ENCODE results near the gene UTP14C.
"Not testable (repeated sequence)": the region's sequence is repeated elsewhere in the genome, so short reads cannot be mapped to it uniquely, and the experiment has no call there.

UTP14C gene

GRCh38 chr13:52024481-52024880 is at the start of gene UTP14C:
TSS of gene UTP14C (plus strand) at chr13:52024691. CDS start at chr13:52028805, 4,114 bp downstream.
- no peak for DNase-seq (ENCODE audit: low read depth)

- no peak for DNase-seq (ENCODE audit: low read depth)
Observed at GRCh38 chr13:51976423-51976822, 48.1 kb upstream of the UTP14C start.

GRCh38 chr13:51976890-51977289 is 47.6 kb upstream of the UTP14C start:
- no peak for DNase-seq (ENCODE audit: low read depth)

DNA sequence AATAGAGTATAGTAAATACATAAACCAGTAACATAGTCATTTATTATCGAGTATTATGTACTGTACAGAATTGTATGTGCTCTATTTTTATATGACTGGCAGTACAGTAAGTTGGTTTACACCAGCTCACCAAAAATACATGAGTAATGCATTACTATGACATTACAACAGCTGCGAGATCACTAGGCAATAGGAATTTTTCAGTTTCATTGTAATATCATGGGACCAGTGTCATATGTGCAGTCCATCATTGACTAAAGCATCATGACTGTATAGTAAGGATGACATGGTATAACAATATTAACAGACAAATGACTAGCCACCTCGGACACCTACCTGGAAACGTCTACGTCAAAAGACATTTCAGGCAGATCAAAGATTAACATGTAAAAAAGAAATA is 46.9 kb upstream of the UTP14C start:
- DNase-seq (ENCODE audit: low read depth), result peak; percentile 19

GRCh38 chr13:51978796-51979556 is 45.5 kb upstream of the UTP14C start:
- DNase-seq (ENCODE audit: low read depth), result peak; percentile 68

GRCh38 chr13:51980908-51981307 is 43.6 kb upstream of the UTP14C start:
- peak; percentile 73 for DNase-seq (ENCODE audit: low read depth)

GRCh38 chr13:51981355-51981754 is 43.1 kb upstream of the UTP14C start:
- peak; percentile 87 for DNase-seq (ENCODE audit: low read depth)

DNA sequence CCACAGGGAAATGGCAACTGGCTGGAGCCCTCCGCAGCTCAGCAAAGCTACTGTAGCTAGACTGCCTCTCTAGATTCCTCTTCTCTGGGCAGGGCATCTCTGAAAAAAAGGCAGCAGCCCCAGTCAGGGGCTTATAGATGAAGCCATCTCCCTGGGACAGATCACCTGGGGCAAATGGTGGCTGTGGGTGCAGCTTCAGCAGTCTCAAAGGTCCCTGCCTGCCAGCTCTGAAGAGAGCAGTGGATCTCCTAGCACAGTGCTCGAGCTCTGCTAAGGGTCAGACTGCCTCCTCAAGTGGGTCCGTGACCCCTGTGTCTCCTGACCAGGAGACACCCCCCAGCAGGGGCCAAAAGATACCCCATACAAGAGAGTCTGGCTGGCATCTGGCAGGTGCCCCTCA is 41.2 kb upstream of the UTP14C start:
- DNase-seq (ENCODE audit: low read depth), result not testable (repeated sequence)

DNA sequence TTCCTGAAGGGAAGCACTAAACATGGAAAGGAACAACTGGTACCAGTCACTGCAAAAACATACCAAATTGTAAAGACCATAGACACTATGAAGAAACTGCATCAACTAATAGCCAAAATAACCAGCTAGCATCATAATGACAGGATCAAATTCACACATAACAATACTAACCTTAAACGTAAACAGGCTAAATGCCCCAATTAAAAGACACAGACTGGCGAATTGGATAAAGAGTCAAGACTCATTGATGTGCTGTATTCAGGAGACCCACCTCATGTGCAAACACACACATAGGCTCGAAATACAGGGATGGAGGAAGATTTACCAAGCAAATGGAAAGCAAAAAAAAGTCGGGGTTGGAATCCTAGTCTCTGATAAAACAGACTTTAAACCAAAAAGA is 39.6 kb upstream of the UTP14C start:
- DNase-seq (ENCODE audit: low read depth), result not testable (repeated sequence)

GRCh38 chr13:51988988-51989618 is 35.4 kb upstream of the UTP14C start:
- no peak for DNase-seq (ENCODE audit: low read depth)

GRCh38 chr13:51993713-51994112 is 30.8 kb upstream of the UTP14C start:
- DNase-seq (ENCODE audit: low read depth), result no peak

DNA sequence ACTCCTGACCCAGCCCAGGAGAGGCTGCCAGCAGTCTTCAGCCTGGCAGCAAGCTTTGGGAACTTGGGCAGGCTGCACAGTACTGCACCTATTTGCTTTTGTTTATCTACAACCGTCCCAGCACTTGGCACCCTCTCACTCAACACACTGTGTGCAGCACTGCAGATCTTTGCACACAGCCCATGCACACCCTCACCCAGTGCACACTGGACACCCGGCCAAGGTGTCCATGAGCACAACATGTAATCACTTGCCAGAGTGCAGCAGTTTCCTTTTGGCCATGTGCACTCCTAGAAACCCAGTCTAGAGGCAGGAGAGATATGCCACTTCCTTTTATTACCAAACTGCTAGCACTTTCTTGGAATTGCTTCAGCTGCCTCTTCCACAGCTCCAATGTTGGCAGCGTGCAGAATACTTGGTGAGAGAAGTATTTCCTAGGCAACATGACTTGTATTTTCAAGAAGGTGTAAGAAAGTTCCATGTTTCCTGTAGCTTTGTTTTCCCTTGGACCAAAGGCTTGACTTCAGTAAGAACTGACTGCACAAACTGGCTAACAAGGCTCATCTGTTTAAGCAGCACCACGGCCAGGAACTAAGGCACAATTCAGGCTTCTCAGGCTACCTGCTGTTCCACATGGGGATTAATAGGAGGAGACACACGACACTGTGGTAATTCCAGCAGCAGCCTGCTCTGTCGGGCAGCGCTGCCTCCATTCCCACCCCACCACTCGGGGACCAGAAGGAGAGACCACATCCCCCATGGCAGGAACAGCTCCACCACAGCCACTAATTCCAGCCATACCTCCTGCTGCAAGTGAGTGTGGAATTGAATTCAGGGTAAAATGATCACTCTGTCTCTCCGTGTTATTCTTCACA is 28.6 kb upstream of the UTP14C start:
- DNase-seq (ENCODE audit: low read depth), result peak; percentile 27

GRCh38 chr13:51996641-51997040 is 27.9 kb upstream of the UTP14C start:
- DNase-seq (ENCODE audit: low read depth), result no peak

DNA sequence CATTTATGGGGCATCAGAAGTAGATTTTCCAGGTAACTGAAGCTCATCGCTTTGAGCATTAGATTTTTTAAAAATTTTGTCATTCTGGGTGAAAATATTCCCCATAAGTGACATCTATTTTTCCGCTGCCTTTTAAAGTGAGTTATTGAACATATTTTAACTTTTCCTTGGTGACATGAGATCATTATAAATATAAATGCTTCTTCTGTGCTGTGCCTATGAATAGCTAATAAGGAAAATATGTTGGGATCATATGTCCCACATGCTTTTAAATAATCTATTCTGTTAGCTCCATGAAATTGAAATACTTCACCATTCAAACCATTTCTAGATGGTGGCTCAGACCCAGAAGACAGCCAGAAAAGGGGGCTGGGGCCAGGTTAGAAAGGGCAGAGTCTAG is 27.3 kb upstream of the UTP14C start:
- no peak for DNase-seq (ENCODE audit: low read depth)

DNA sequence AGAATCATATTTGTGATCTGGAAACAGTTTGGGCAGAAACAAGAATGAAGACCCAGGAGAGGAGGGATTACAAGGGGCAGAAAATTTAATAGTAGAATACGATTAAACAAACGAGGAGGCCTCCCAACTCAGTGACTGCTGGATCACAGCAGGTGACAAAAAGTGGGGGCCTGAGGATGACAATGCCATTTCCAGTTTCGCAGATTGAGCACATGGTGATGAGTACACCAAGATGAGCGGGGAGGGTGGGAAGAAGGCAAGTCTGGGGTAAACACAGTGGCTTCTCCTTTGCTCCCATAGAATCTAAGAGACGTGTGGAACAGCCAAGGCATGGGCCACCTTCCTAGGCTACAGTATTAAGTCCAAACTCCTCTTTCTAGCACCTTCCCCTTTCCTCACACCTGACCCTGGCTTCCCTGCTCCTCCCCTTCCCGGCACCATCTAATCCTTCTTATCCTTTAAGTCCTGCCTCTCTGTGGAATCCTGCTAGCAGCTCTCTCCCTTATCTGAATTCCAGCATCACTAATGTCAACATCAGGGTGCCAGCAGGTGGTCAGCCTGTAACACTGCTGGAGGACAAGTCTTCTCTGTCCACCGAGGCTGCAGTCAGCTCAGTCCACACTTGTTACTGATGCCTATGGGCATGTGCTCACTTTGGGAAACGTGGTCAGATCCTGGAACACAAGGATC is 26.7 kb upstream of the UTP14C start:
- DNase-seq (ENCODE audit: low read depth), result no peak

GRCh38 chr13:51998723-51999509 is 25.6 kb upstream of the UTP14C start:
- DNase-seq (ENCODE audit: low read depth), result peak; percentile 11

DNA sequence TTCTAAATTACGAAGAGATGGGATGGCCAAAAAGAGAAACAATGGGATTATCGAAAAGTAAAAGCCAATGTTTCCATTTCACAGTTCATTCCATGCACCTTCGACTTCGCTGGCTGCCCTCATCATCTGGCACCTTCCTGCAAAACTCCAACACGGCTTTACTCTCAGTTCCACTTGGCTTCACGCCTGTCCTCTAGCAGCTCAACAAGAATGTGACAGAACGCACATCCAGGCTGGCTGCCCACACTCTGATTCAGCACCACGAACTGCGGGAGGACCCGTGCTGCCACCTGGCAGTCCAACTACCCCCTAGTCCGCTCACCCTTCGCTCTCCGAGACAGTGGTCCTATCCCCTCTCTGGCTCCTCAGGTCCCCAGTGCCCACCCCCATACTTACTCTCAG is 25.0 kb upstream of the UTP14C start:
- DNase-seq (ENCODE audit: low read depth), result peak; percentile 16

GRCh38 chr13:51999921-52000320 is 24.6 kb upstream of the UTP14C start:
- DNase-seq (ENCODE audit: low read depth), result no peak

- peak; percentile 60 for DNase-seq (ENCODE audit: low read depth)
Observed at GRCh38 chr13:52001120-52001731, 23.3 kb upstream of the UTP14C start.

GRCh38 chr13:52002361-52002760 is 22.1 kb upstream of the UTP14C start:
- DNase-seq (ENCODE audit: low read depth), result no peak

DNA sequence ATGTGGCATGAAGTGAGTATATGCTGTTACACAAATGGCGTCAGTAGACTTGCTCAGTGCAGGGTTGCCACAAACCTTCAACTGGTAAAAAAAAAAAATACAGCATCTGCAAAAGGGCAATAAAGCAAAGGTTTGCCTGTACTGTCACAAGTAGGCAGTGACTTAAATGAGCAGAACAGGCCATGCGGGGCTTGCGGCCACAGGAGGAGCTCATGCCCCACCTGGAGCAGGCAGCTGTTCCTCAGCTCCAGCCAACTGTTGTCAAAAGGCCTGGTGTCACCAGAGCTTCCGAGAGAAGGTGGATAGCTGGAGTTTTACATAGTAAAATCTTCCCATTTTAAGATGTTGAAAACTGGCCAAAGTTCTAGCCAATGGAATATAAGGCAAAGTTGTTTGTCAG is 20.9 kb upstream of the UTP14C start:
- DNase-seq (ENCODE audit: low read depth), result no peak

Measured in amniotic epithelial cell (primary cell).